HG02870 (cell line): ENCODE data around the gene RFX8.

Experiments used
- ATAC-seq: cut with Tn5 transposase; IDR thresholded peaks from one replicate; pipeline ENCODE4 v1.9.1; 2021; ENCODE audit warnings: mild to moderate bottlenecking, moderate library complexity; ENCODE audit not compliant: unreplicated experiment

RFX8 gene

GRCh38 chr2:101415220-101415619, 59.7 kb downstream of the RFX8 start:
- ATAC-seq = no peak

GRCh38 chr2:101412092-101412694, 62.7 kb downstream of the RFX8 start:
- no peak for ATAC-seq

GRCh38 chr2:101410746-101411145, 64.2 kb downstream of the RFX8 start:
- ATAC-seq = no peak

GRCh38 chr2:101410114-101410513, 64.8 kb downstream of the RFX8 start:
- no peak for ATAC-seq

GRCh38 chr2:101409699-101410098, 65.2 kb downstream of the RFX8 start:
- ATAC-seq = no peak

GRCh38 chr2:101408925-101409324, 66.0 kb downstream of the RFX8 start:
- no peak for ATAC-seq

- no peak for ATAC-seq
Measured at GRCh38 chr2:101405351-101405899, 69.5 kb downstream of the RFX8 start.

- ATAC-seq = no peak
Measured at GRCh38 chr2:101403745-101404144, 71.2 kb downstream of the RFX8 start.

- ATAC-seq = no peak
Measured at GRCh38 chr2:101402630-101403029, 72.3 kb downstream of the RFX8 start.

GRCh38 chr2:101401906-101402305, 73.0 kb downstream of the RFX8 start:
- no peak for ATAC-seq

GRCh38 chr2:101401326-101401665, 73.6 kb downstream of the RFX8 start:
- ATAC-seq = no peak

- ATAC-seq = no peak
Measured at GRCh38 chr2:101400506-101401325, 74.2 kb downstream of the RFX8 start.

GRCh38 chr2:101400048-101400447, 74.9 kb downstream of the RFX8 start:
- ATAC-seq = no peak

GRCh38 chr2:101399021-101399799, 75.7 kb downstream of the RFX8 start:
- no peak for ATAC-seq

- no peak for ATAC-seq
Measured at GRCh38 chr2:101398116-101398821, 76.6 kb downstream of the RFX8 start.

- peak; percentile 35 for ATAC-seq
Measured at GRCh38 chr2:101396316-101396717, 78.6 kb downstream of the RFX8 start.

GRCh38 chr2:101395545-101396315, 79.2 kb downstream of the RFX8 start:
- peak; percentile 49 for ATAC-seq

GRCh38 chr2:101388232-101388631, 86.7 kb downstream of the RFX8 start:
- no peak for ATAC-seq

- no peak for ATAC-seq
Measured at GRCh38 chr2:101387151-101387834, 87.6 kb downstream of the RFX8 start, which contains the start of gene CREG2. Gene CREG2 (minus strand): TSS chr2:101387503. CDS start chr2:101387457, 46 bp downstream.
